H1 (cell line): ENCODE measurements around the gene SYT15. TPM values are rescaled to one million over a fixed set of nuclear protein-coding genes. Genes with fewer than 3 reads are reported as not detected.

Source experiments
- CTCF ChIA-PET: fragments of 300-600 bp; sonication (Branson Sonifier 250); formaldehyde crosslinking; loops from one replicate; lab custom pipeline; 2021; ENCODE audit not compliant: partially characterized antibody; lab: Charles Lee
- POLR2A ChIA-PET: fragments of 300-600 bp; sonication (Branson Sonifier 250); formaldehyde crosslinking; loops from one replicate; lab custom pipeline; 2021; ENCODE audit warnings: inconsistent platforms; ENCODE audit not compliant: partially characterized antibody; lab: Charles Lee
- DNase-seq, 2 experiments: peaks; one replicate each; pipeline versions ENCODE4 v3.0.0 to v3.0.0-alpha.2; 2010 to 2022; ENCODE audit warnings: low spot score in 2 of 2, low read depth in 1 of 2, mixed read lengths in 1 of 2
- FAIRE-seq: peaks from 2 replicates; lab custom pipeline; 2011; peaks lifted over from hg19 to GRCh38; lab: Jason Lieb, UNC
- H2AFZ ChIP-seq: 2 replicates; pipeline ENCODE4 v1.8.1; 2012; ENCODE audit warnings: low read length, inconsistent platforms
- H2AK5ac ChIP-seq: 2 replicates; pipeline ENCODE4 v1.6.1; 2013; ENCODE audit warnings: low read depth, low read length
- H2BK120ac ChIP-seq: replicated peaks from 2 replicates; pipeline ENCODE3; 2013; ENCODE audit warnings: low read depth, low read length, inconsistent platforms
- H2BK12ac ChIP-seq: 2 replicates; pipeline ENCODE4 v1.6.1; 2013; ENCODE audit warnings: low read depth, low read length
- H2BK15ac ChIP-seq: 2 replicates; pipeline ENCODE4 v1.6.1; 2013; ENCODE audit warnings: low read length
- H2BK20ac ChIP-seq: 2 replicates; pipeline ENCODE4 v1.6.1; 2013; ENCODE audit warnings: low read length
- H2BK5ac ChIP-seq: 2 replicates; pipeline ENCODE4 v1.6.1; 2013; ENCODE audit warnings: low read depth, low read length
- H3K14ac ChIP-seq: 2 replicates; pipeline ENCODE4 v1.6.1; 2013; ENCODE audit warnings: inconsistent platforms; ENCODE audit not compliant: insufficient read length
- H3K18ac ChIP-seq: 2 replicates; pipeline ENCODE4 v1.6.1; 2013; ENCODE audit warnings: low read length; ENCODE audit errors: extremely low read depth
- H3K23ac ChIP-seq: 2 replicates; pipeline ENCODE4 v1.6.1; 2013; ENCODE audit warnings: inconsistent platforms; ENCODE audit not compliant: insufficient read length
- H3K23me2 ChIP-seq: 2 replicates; pipeline ENCODE4 v1.6.1; 2013; ENCODE audit warnings: low read depth, low read length
- H3K27ac ChIP-seq: 2 replicates; pipeline ENCODE4 v1.6.1; 2011; ENCODE audit warnings: low read depth, low read length, inconsistent platforms
- H3K27me3 ChIP-seq, 4 experiments: replicated peaks in 1 of 4; 1 replicate in 1 of 4; 2 replicates in 3 of 4; pipeline versions ENCODE4 v1.6.1 to v1.8.1; 2011 to 2013; ENCODE audit warnings: low read length in 3 of 4, mild to moderate bottlenecking in 3 of 4, inconsistent platforms in 2 of 4, mixed read lengths in 2 of 4, moderate library complexity in 1 of 4; ENCODE audit not compliant: control insufficient read depth in 3 of 4, insufficient read depth in 3 of 4; ENCODE audit errors: extremely low read depth in 1 of 4
- H3K36me3 ChIP-seq, 4 experiments: 2 replicates each; pipeline versions ENCODE4 v1.6.1 to v1.8.1; 2011 to 2013; ENCODE audit warnings: mild to moderate bottlenecking in 4 of 4, low read length in 3 of 4, moderate library complexity in 2 of 4, control low read depth in 1 of 4, inconsistent platforms in 1 of 4; ENCODE audit not compliant: insufficient read depth in 4 of 4, control insufficient read depth in 2 of 4
- H3K4ac ChIP-seq: replicated peaks from 2 replicates; pipeline ENCODE3; 2013; ENCODE audit warnings: low read length, low read depth, mixed read lengths, inconsistent platforms; ENCODE audit not compliant: insufficient read length
- H3K4me1 ChIP-seq, 4 experiments: replicated peaks in 1 of 4; 1 replicate in 1 of 4; 2 replicates in 3 of 4; pipeline versions ENCODE4 v1.6.1 to v1.8.1; 2011 to 2013; ENCODE audit warnings: low read length in 3 of 4, inconsistent platforms in 2 of 4, mixed read lengths in 1 of 4; ENCODE audit not compliant: insufficient read depth in 4 of 4, control insufficient read depth in 3 of 4
- H3K4me2 ChIP-seq, 2 experiments: 2 replicates each; pipeline versions ENCODE4 v1.6.1 to v1.8.1; 2011 to 2013; ENCODE audit warnings: low read depth in 2 of 2, low read length in 2 of 2, control low read depth in 1 of 2, inconsistent platforms in 1 of 2, mild to moderate bottlenecking in 1 of 2; ENCODE audit not compliant: insufficient read depth in 1 of 2
- H3K4me3 ChIP-seq, 4 experiments: fragments of 200-600, 300-600 bp in 1 of 4; sonication (generic), shearing (Covaris generic), sonication (Bioruptor Twin) in 1 of 4; 2 replicates each; pipeline versions ENCODE4 v1.5.1 to v1.8.1; 2011 to 2016; ENCODE audit warnings: low read length in 4 of 4, low read depth in 3 of 4, control low read depth in 2 of 4, inconsistent platforms in 2 of 4, mild to moderate bottlenecking in 2 of 4, mixed read lengths in 1 of 4, moderate library complexity in 1 of 4; ENCODE audit not compliant: insufficient read depth in 2 of 4; ENCODE audit errors: extremely low read depth in 1 of 4
- H3K56ac ChIP-seq: replicated peaks from 2 replicates; pipeline ENCODE3; 2013; ENCODE audit warnings: low read depth, mild to moderate bottlenecking, mixed read lengths, low read length, inconsistent platforms; ENCODE audit not compliant: insufficient read length
- H3K79me1 ChIP-seq: 2 replicates; pipeline ENCODE4 v1.6.1; 2013; ENCODE audit warnings: low read depth, low read length, control low read depth
- H3K79me2 ChIP-seq, 2 experiments: 2 replicates each; pipeline versions ENCODE4 v1.6.1 to v1.8.1; 2012 to 2013; ENCODE audit warnings: low read length in 2 of 2, mild to moderate bottlenecking in 2 of 2, inconsistent platforms in 1 of 2; ENCODE audit not compliant: insufficient read depth in 2 of 2, control insufficient read depth in 1 of 2
- H3K9ac ChIP-seq, 4 experiments: replicated peaks in 1 of 4; 1 replicate in 1 of 4; 2 replicates in 3 of 4; pipeline versions ENCODE4 v1.6.1 to v1.8.1; 2011 to 2013; ENCODE audit warnings: low read depth in 3 of 4, low read length in 3 of 4, control low read depth in 2 of 4, mild to moderate bottlenecking in 2 of 4, moderate library complexity in 2 of 4, inconsistent platforms in 1 of 4; ENCODE audit errors: extremely low read depth in 1 of 4
- H3K9me3 ChIP-seq, 2 experiments: 2 replicates each; pipeline versions ENCODE4 v1.6.1 to v1.8.1; 2012 to 2013; ENCODE audit warnings: mild to moderate bottlenecking in 2 of 2, moderate library complexity in 2 of 2, control low read depth in 1 of 2, inconsistent platforms in 1 of 2, low read depth in 1 of 2, low read length in 1 of 2, mixed read lengths in 1 of 2; ENCODE audit not compliant: insufficient read depth in 2 of 2
- H4K20me1 ChIP-seq, 2 experiments: replicated peaks in 1 of 2; 2 replicates each; pipeline versions ENCODE3 to v1.8.1; 2011 to 2013; ENCODE audit warnings: inconsistent platforms in 2 of 2, low read length in 2 of 2, mild to moderate bottlenecking in 1 of 2; ENCODE audit not compliant: insufficient read depth in 2 of 2, control insufficient read depth in 1 of 2
- H4K5ac ChIP-seq: 2 replicates; pipeline ENCODE4 v1.6.1; 2013; ENCODE audit warnings: low read length, low read depth, mixed read lengths, inconsistent platforms; ENCODE audit not compliant: insufficient read length
- H4K8ac ChIP-seq: 2 replicates; pipeline ENCODE4 v1.8.0; 2013; ENCODE audit warnings: mild to moderate bottlenecking, moderate library complexity, low read length, inconsistent platforms; ENCODE audit not compliant: insufficient read depth; ENCODE audit errors: extremely low read depth
- H4K91ac ChIP-seq: replicated peaks from 2 replicates; pipeline ENCODE3; 2013; ENCODE audit warnings: low read length, mixed read lengths, inconsistent platforms; ENCODE audit not compliant: insufficient read length
- TEAD4 ChIP-seq: IDR thresholded peaks from 2 replicates; pipeline ENCODE4 v1.6.1; 2012; ENCODE audit warnings: low read depth, low read length, inconsistent platforms, mixed read lengths
- WGBS, 2 experiments: shearing (Covaris generic) in 1 of 2; methylation state at CpG; one replicate each; pipeline versions ENCODE4 v1.1.6 to v1.1.7; 2013 to 2015; ENCODE audit warnings: low lambda C conversion rate in 2 of 2, mixed read lengths in 2 of 2, inconsistent platforms in 1 of 2, low coverage in 1 of 2, missing lambda C conversion rate in 1 of 2; ENCODE audit not compliant: insufficient replicate concordance in 2 of 2, insufficient coverage in 1 of 2, insufficient read length in 1 of 2; ENCODE audit errors: extremely low coverage in 1 of 2, missing lambda C conversion rate in 1 of 2; 5-methylcytosine and 5-hydroxymethylcytosine counted together
- polyA plus RNA-seq, 7 experiments: library from polyadenylated mRNA; depleted of rRNA in 3 of 7; stranded (reverse) in 5 of 7; unstranded in 2 of 7; fragments of >200 nt in 5 of 7; fragments of 200-250 nt in 2 of 7; gene quantifications; 1 replicate in 5 of 7; 2 replicates in 1 of 7; 4 replicates in 1 of 7; pipeline versions ENCODE4 v1.2.1 to v1.2.3, GENCODE V29; 2011 to 2013; ENCODE audit warnings: missing spikeins in 2 of 7, mixed read lengths in 2 of 7
- total RNA-seq: library from RNA; stranded (reverse); fragmentation: NEBNext Ultra II Directional; extraction: Animal tissue kit (Norgen Biotek cat#: 25700); gene quantifications from 2 replicates; pipeline ENCODE4 v1.2.1, GENCODE V29; 2021
- TF ChIP-seq, protein P1 (sequence below), 3 experiments: IDR thresholded peaks; 1 replicate in 2 of 3; 2 replicates in 1 of 3; pipeline versions ENCODE4 v1.5.1 to v1.6.1; 2011; ENCODE audit warnings: low read length in 3 of 3, mild to moderate bottlenecking in 3 of 3, inconsistent platforms in 2 of 3, low read depth in 1 of 3, moderate library complexity in 1 of 3; ENCODE audit not compliant: insufficient read depth in 1 of 3; ENCODE audit errors: control extremely low read depth in 1 of 3

The SYT15 gene
- total and polyA plus RNA-seq, 2 of the 8 experiments (the other 6 are each of a cell fraction or from before 2014, with no cell fraction given), result 0.39 to 0.61 TPM

DNA sequence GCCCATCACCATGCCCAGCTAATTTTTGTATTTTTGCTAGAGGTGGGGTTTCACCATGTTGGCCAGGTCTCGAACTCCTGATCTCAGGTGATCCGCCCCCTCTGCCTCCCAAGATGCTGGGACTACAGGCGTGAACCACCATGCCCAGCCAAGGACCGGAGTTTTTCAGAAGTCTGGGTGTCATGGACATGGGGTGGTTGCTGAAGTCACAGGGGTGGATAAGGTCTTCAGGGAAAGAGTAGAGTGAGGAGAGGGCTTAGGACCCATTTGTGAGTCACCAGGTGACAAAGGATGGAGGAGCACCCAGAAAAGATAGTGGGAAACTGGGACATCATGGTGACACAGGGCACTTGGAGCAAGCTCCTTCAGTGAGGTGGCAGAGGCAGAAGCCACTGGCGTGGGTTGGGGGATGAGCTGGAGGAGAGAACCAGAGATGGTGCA lies 19.7 kb upstream of the SYT15 start:
- Histone ChIP-seq H2AK5ac (no peak overlapping the region), H4K8ac (no peak overlapping the region), H3K4ac (no peak overlapping the region), H3K4me1 (peaks cover 5 to 19% (median 15%) of the 10 kb centered on the region in 4 experiments), H4K20me1 (peaks cover 0 to 2% of the 10 kb centered on the region in 2 experiments), H3K36me3 (peaks cover 0 to 4% (median 0%) of the 10 kb centered on the region in 4 experiments; a peak in 1 of 8 replicates), H3K27ac (no peak overlapping the region), H3K79me2 (no peaks in the 10 kb centered on the region), H2BK15ac (no peak overlapping the region), H3K56ac (no peak overlapping the region), H3K23ac (no peak overlapping the region), H3K9ac (no peak overlapping the region), H2AFZ (no peak overlapping the region), H2BK120ac (no peak overlapping the region), H4K5ac (no peak overlapping the region), H3K4me2 (no peak overlapping the region), H3K23me2 (peaks cover 17% of the 10 kb centered on the region), H3K9me3 (no peaks in the 10 kb centered on the region), H2BK5ac (no peak overlapping the region), H4K91ac (no peak overlapping the region), H3K4me3 (no peak overlapping the region), H3K18ac (no peak overlapping the region), H2BK20ac (no peak overlapping the region), H2BK12ac (no peak overlapping the region), H3K27me3 (peaks cover 0 to 18% (median 10%) of the 10 kb centered on the region in 4 experiments; a peak in 4 of 7 replicates), H3K79me1 (peaks cover 4% of the 10 kb centered on the region; the same call in 1 of the 2 replicates), H3K14ac (no peak overlapping the region)
- CTCF ChIA-PET, result interaction anchor here (0.8 to 2.5 kb wide), 6 partner anchors 9 to 1217 kb away, joined by 4 to 15 read pairs (median 6); no protein-coding TSS in a partner anchor
- TF ChIP-seq, protein P1, sequence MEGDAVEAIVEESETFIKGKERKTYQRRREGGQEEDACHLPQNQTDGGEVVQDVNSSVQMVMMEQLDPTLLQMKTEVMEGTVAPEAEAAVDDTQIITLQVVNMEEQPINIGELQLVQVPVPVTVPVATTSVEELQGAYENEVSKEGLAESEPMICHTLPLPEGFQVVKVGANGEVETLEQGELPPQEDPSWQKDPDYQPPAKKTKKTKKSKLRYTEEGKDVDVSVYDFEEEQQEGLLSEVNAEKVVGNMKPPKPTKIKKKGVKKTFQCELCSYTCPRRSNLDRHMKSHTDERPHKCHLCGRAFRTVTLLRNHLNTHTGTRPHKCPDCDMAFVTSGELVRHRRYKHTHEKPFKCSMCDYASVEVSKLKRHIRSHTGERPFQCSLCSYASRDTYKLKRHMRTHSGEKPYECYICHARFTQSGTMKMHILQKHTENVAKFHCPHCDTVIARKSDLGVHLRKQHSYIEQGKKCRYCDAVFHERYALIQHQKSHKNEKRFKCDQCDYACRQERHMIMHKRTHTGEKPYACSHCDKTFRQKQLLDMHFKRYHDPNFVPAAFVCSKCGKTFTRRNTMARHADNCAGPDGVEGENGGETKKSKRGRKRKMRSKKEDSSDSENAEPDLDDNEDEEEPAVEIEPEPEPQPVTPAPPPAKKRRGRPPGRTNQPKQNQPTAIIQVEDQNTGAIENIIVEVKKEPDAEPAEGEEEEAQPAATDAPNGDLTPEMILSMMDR (IDR thresholded peaks at IDR 0.05; ENCODE audit: control extremely low read depth in 1 of 3, insufficient read depth in 1 of 3, low read depth in 1 of 3, low read length in 3 of 3), result no peak
- TF ChIP-seq TEAD4, result no peak
- DNase-seq (peak in 1 of 2 experiments; percentile 42), FAIRE-seq (no peak)
- WGBS, 2 experiments, result 86% methylated on average over 5 of the region's 5 CpGs; no CpG with 5 or more reads in 1 of the 2 experiments
- POLR2A ChIA-PET, result interaction anchor here (1.9 kb wide), 1 partner anchor 14 kb away, joined by 10 read pairs; no protein-coding TSS in a partner anchor
